Hematopoietic multipotent progenitor cell treated with erythropoietin and hydrocortisone succinate and interleukin-3 and kit ligand, for 15 days (in vitro differentiated cells): ENCODE results near the gene OR1F1.

ENCODE experiments used
- DNase-seq: peaks from one replicate; pipeline ENCODE4 v3.0.0-alpha.2; 2015; ENCODE audit warnings: low spot score

Gene OR1F1

GRCh38 chr16:3249020-3249419 lies 61.0 kb downstream of the OR1F1 start:
- no peak for DNase-seq

- no peak for DNase-seq
Measured at GRCh38 chr16:3249451-3249850, 61.4 kb downstream of the OR1F1 start.

DNA sequence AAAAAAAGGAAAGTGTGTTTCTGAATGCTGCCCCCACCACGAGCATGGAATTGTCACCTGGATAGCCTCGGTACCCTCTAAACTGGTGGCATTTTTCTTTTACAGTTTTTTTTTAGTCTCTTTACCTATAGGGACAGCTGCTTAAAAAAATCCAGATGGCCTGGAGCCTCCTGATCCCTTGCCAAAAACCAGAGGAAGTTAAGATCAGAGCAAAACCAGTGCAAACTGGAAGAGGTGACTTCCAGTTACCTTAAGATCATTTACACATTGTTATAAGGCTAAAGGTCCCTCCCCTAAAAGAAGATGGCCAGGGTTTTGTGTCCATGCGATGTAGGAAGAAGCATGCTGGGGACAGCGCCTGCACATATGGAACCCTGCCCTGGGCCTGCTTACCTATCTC lies 65.0 kb downstream of the OR1F1 start:
- no peak for DNase-seq

GRCh38 chr16:3254309-3254708 lies 66.3 kb downstream of the OR1F1 start:
- no peak for DNase-seq
